GM12878 (cell line): Measurements from ENCODE around the gene RABL6. TPM values are rescaled to one million over a fixed set of nuclear protein-coding genes. Genes with fewer than 3 reads are reported as not detected.

Source experiments
- ATAC-seq: fragments of 200-7000 bp; cut with Tn5 transposase; 3 replicates; pipeline ENCODE4 v1.9.1; 2020; ENCODE audit warnings: mild to moderate bottlenecking, moderate library complexity
- BruUV-seq: library from RNA; stranded (reverse); fragments of 400-500 nt; replicated peaks from 2 replicates; lab custom pipeline; 2021; lab: Mats Ljungman, UMichigan
- CTCF ChIA-PET: fragments of 300-600 bp; sonication (Branson Sonifier 250); formaldehyde crosslinking; extraction: SDS; loops from one replicate; lab custom pipeline; 2021; ENCODE audit warnings: inconsistent platforms; lab: Yijun Ruan, JAX
- POLR2A ChIA-PET: fragments of 350-600 bp; formaldehyde crosslinking; extraction: SDS; loops from one replicate; lab custom pipeline; 2021; ENCODE audit warnings: inconsistent platforms; lab: Charles Lee
- RAD21 ChIA-PET: fragments of 300-600 bp; sonication (Branson Sonifier 250); formaldehyde crosslinking; loops from one replicate; lab custom pipeline; 2023; ENCODE audit warnings: antibody characterized with exemption; ENCODE audit not compliant: unreplicated experiment; lab: Charles Lee
- SMC1A ChIA-PET: fragments of 300-600 bp; sonication (Branson Sonifier 250); formaldehyde crosslinking; loops from one replicate; lab custom pipeline; 2023; ENCODE audit not compliant: unreplicated experiment, uncharacterized antibody; lab: Charles Lee
- DNase-seq: peaks from one replicate; pipeline ENCODE4 v3.0.0-alpha.2; 2011; ENCODE audit warnings: low read depth, low spot score
- FAIRE-seq: peaks from 3 replicates; lab custom pipeline; 2011; peaks lifted over from hg19 to GRCh38; lab: Jason Lieb, UNC
- H2AFZ ChIP-seq: 2 replicates; pipeline ENCODE4 v1.6.0; 2011; ENCODE audit warnings: low read depth, low read length, control low read depth; ENCODE audit not compliant: control insufficient read depth
- H3K27ac ChIP-seq: 2 replicates; pipeline ENCODE4 v1.5.1; 2011; ENCODE audit warnings: control low read depth; ENCODE audit not compliant: control insufficient read depth, insufficient read depth
- H3K27me3 ChIP-seq, 2 experiments: replicated peaks in 1 of 2; 2 replicates each; pipeline versions ENCODE4 v1.6.0 to v1.6.1; 2011; ENCODE audit warnings: low read length in 1 of 2; ENCODE audit not compliant: control insufficient read depth in 2 of 2, insufficient read depth in 2 of 2
- H3K36me3 ChIP-seq, 2 experiments: 2 replicates each; pipeline ENCODE4 v1.5.1; 2011; ENCODE audit warnings: low read length in 1 of 2; ENCODE audit not compliant: control insufficient read depth in 2 of 2, insufficient read depth in 2 of 2
- H3K4me1 ChIP-seq: 2 replicates; pipeline ENCODE4 v1.6.1; 2011; ENCODE audit warnings: mild to moderate bottlenecking, low read length, moderate library complexity, mixed read lengths; ENCODE audit not compliant: control insufficient read depth, insufficient read depth
- H3K4me2 ChIP-seq: 2 replicates; pipeline ENCODE4 v1.6.0; 2011; ENCODE audit warnings: control low read depth; ENCODE audit not compliant: control insufficient read depth, insufficient read depth
- H3K4me3 ChIP-seq: fragments of 200-600 bp; sonication (generic); 2 replicates; pipeline ENCODE4 v1.5.1; 2016
- H3K79me2 ChIP-seq: 2 replicates; pipeline ENCODE4 v1.6.0; 2011; ENCODE audit warnings: low read length; ENCODE audit not compliant: control insufficient read depth, insufficient read depth
- H3K9ac ChIP-seq: 2 replicates; pipeline ENCODE4 v1.8.0; 2011; ENCODE audit warnings: low read length, control low read depth, mixed read lengths; ENCODE audit not compliant: control insufficient read depth, insufficient read depth
- H3K9me3 ChIP-seq: replicated peaks from 3 replicates; pipeline ENCODE4 v1.5.1; 2011; ENCODE audit warnings: mild to moderate bottlenecking, low read length; ENCODE audit not compliant: control insufficient read depth, insufficient read depth
- H4K20me1 ChIP-seq: 2 replicates; pipeline ENCODE4 v1.6.0; 2011; ENCODE audit not compliant: control insufficient read depth, insufficient read depth
- ASH2L ChIP-seq: fragments of 300-600, 200-600 bp; sonication (generic); IDR thresholded peaks from 2 replicates; pipeline ENCODE4 v1.6.1; 2017; ENCODE audit warnings: low read depth, mild to moderate bottlenecking, borderline replicate concordance
- SP1 ChIP-seq: IDR thresholded peaks from one replicate; pipeline ENCODE4 v1.6.1; 2011; ENCODE audit warnings: low read depth, low read length
- STAT1 ChIP-seq: fragments of 450-650 bp; conservative IDR thresholded peaks from 2 replicates; pipeline ENCODE4 v1.6.1; 2014; ENCODE audit warnings: antibody characterized with exemption, mild to moderate bottlenecking
- WGBS: methylation state at CpG from one replicate; pipeline ENCODE4 v1.1.6; 2016; ENCODE audit warnings: low lambda C conversion rate; ENCODE audit not compliant: insufficient replicate concordance, insufficient coverage; ENCODE audit errors: missing lambda C conversion rate; 5-methylcytosine and 5-hydroxymethylcytosine counted together
- in situ Hi-C: fragments of 300-500 bp; cut with MboI; formaldehyde crosslinking; loops from 9 replicates; pipeline ENCODE4 v1.14.3; 2018; ENCODE audit warnings: mixed read lengths
- intact Hi-C: fragments of 100-400 bp; cut with micrococcal nuclease; formaldehyde crosslinking; loops from one replicate; pipeline ENCODE4 v1.14.2; 2022; ENCODE audit not compliant: unreplicated experiment
- polyA plus RNA-seq, 11 experiments: library from polyadenylated mRNA; depleted of rRNA in 4 of 11; unstranded in 6 of 11; stranded (reverse) in 5 of 11; fragments of >200 nt; fragmentation: Nextera tagmentation in 4 of 11; fragmentation: Illumina TruSeq in 1 of 11; extraction: Ambion mirVana in 4 of 11; extraction: Trizol in 1 of 11; gene quantifications; 1 replicate in 1 of 11; 2 replicates in 10 of 11; pipeline versions ENCODE4 v1.2.1 to v1.2.3, GENCODE V29; 2011 to 2016; ENCODE audit warnings: inconsistent platforms in 2 of 11, missing spikeins in 2 of 11, low read depth in 1 of 11
- total RNA-seq, 4 experiments: library from RNA; depleted of rRNA in 3 of 4; stranded (reverse); fragments of >200 nt in 3 of 4; fragmentation: Illumina TruSeq in 1 of 4; extraction: Trizol in 1 of 4; gene quantifications; 2 replicates each; pipeline versions ENCODE4 v1.2.1 to v1.2.3, GENCODE V29; 2013 to 2021
- TF ChIP-seq, protein P1 (sequence below): IDR thresholded peaks from 2 replicates; pipeline ENCODE4 v1.6.1; 2012; ENCODE audit warnings: mild to moderate bottlenecking, low read depth, low read length

The RABL6 gene
- total and polyA plus RNA-seq, 10 of the 15 experiments (the other 5 are each of a cell fraction or from before 2014, with no cell fraction given), result 1.4 to 134 (median 42.7) TPM

GRCh38 chr9:136827794-136828473, 20.2 kb downstream of the RABL6 start:
- no peak overlapping the region for H3K9ac ChIP-seq
- no peaks in the 10 kb centered on the region for H4K20me1 ChIP-seq
- POLR2A ChIA-PET, result no interaction called here
- H3K36me3 ChIP-seq, result peaks cover 11 to 12% of the 10 kb centered on the region in 2 experiments
- CTCF ChIA-PET, result interaction anchor here (0.8 kb wide), 1 partner anchor 12 kb away, joined by 3 read pairs; no protein-coding TSS in a partner anchor
- no TSS peak for BruUV-seq
- H3K4me2 ChIP-seq, result no peak overlapping the region
- ATAC-seq (no peak), DNase-seq (no peak), FAIRE-seq (no peak)
- RAD21 ChIA-PET, result no interaction called here
- H3K9me3 ChIP-seq, result no peaks in the 10 kb centered on the region
- TF ChIP-seq SP1 (no peak), ASH2L (no peak), STAT1 (no peak)
- TF ChIP-seq, protein P1, sequence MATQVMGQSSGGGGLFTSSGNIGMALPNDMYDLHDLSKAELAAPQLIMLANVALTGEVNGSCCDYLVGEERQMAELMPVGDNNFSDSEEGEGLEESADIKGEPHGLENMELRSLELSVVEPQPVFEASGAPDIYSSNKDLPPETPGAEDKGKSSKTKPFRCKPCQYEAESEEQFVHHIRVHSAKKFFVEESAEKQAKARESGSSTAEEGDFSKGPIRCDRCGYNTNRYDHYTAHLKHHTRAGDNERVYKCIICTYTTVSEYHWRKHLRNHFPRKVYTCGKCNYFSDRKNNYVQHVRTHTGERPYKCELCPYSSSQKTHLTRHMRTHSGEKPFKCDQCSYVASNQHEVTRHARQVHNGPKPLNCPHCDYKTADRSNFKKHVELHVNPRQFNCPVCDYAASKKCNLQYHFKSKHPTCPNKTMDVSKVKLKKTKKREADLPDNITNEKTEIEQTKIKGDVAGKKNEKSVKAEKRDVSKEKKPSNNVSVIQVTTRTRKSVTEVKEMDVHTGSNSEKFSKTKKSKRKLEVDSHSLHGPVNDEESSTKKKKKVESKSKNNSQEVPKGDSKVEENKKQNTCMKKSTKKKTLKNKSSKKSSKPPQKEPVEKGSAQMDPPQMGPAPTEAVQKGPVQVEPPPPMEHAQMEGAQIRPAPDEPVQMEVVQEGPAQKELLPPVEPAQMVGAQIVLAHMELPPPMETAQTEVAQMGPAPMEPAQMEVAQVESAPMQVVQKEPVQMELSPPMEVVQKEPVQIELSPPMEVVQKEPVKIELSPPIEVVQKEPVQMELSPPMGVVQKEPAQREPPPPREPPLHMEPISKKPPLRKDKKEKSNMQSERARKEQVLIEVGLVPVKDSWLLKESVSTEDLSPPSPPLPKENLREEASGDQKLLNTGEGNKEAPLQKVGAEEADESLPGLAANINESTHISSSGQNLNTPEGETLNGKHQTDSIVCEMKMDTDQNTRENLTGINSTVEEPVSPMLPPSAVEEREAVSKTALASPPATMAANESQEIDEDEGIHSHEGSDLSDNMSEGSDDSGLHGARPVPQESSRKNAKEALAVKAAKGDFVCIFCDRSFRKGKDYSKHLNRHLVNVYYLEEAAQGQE, result no peak
- WGBS, result 95% methylated on average over 14 of the region's 14 CpGs
- H3K27ac ChIP-seq, result no peak overlapping the region
- SMC1A ChIA-PET, result no interaction called here
- H2AFZ ChIP-seq, result no peak overlapping the region
- intact Hi-C loops (no loop called here), in situ Hi-C loops (no loop called here)
- H3K27me3 ChIP-seq, result no peaks in the 10 kb centered on the region
- no peaks in the 10 kb centered on the region for H3K79me2 ChIP-seq
- H3K4me1 ChIP-seq, result no peaks in the 10 kb centered on the region
- no peak overlapping the region for H3K4me3 ChIP-seq
